ENCODE results near the gene EPHB3. TPM values are rescaled to one million over a fixed set of nuclear protein-coding genes. Genes with fewer than 3 reads are reported as not detected.

The EPHB3 gene
- total and polyA plus RNA-seq, 4 donors = 0.50 to 9.0 (median 3.4) TPM

DNA sequence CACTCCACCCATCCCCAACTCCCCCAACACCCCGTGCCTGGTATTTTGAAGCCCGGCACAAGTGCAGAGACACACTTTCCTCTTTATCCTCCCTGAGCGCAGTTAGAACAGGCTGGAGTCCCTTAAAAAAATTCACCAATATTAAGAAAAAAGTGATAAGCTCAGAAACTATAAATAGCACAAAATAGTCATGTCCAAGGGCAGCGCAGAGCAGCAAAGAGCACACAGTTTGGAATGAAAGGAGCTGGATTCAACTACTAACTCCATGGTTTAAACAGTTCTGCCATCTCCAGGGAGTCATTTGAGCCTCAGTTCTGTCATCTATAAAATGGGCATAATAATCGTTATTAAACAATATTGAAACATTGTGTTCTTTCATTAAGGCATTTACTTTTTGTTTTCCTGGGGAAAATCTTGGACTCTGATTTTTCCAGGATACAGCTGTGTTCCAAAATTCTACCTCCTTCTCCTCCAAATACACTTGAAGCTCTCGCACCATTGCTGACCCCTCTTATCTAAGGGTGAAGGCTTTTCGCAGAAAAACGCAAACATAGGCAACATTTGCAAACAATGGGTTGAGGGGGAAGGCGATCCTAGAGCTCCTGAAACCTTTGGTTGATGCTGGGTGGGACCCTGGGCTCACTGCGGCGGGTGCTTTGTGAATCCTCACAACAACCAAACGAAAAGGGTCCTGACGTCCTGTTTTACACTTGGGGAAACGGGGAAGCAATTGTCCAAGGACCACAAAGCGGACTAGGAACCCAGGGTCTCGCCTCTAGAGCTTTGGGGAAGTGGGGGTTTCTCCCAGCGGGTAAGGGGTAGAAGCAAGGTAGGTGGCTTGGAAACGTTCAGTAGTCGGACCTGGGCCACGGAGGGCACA is 41.8 kb downstream of the EPHB3 start:
- Histone ChIP-seq H3K36me3 (ENCODE audit: control insufficient read depth in 1 of 2, insufficient read depth in 2 of 2, low read length in 1 of 2) (no peaks in the 10 kb centered on the region), H3K9me3 (ENCODE audit: control insufficient read depth, low read length) (no peaks in the 10 kb centered on the region), H3K27ac (ENCODE audit: low read depth in 1 of 2, low read length in 2 of 2) (no peak overlapping the region), H3K4me3 (ENCODE audit: low read length in 2 of 2) (peak overlapping the region in 1 of 2 donors; percentile 29), H3K4me1 (ENCODE audit: control insufficient read depth in 1 of 2, insufficient read depth in 2 of 2, low read length in 2 of 2) (no peaks in the 10 kb centered on the region), H3K27me3 (ENCODE audit: control insufficient read depth in 1 of 2, insufficient read depth in 2 of 2, low read length in 1 of 2) (no peaks in the 10 kb centered on the region)
- WGBS, 2 donors = 40 to 55% methylated on average over 18 to 20 of the region's 20 CpGs
- intact Hi-C loops (cut with DNase I) = no loop called here
- ATAC-seq (ENCODE audit: low FRiP score) (peak; percentile 23), DNase-seq (no peak)

DNA sequence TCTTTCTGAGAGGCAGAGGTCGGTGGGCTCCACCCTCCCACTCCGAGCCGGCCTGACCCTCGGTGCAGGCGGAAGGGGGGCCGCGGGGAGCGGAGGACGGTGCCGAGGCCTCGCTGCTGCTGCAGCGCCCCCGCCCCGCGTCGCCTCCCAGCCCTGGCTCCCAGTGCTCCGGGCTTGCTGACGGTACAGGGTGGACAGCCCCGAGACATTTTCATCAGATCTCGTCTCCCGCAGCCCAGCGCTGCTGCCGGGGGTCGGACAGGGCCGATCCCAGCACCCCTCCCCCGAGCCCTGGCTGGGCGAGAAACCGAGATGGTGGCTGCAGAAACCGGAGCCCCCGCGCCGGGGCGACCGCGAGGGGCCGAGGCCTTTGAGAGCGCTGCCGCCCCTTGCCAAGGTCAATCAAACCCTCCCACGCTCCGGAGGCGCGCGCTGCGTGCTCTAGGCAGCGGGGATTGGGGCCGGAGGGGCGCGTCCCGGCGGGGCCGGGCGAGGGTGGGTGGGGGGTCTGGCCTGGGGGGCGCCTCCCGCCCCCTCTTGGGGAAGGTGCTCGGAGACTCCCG is 42.5 kb downstream of the EPHB3 start:
- peak; percentile 30 for ATAC-seq (ENCODE audit: low FRiP score)
- H3K9me3 ChIP-seq (ENCODE audit: control insufficient read depth, low read length) = no peaks in the 10 kb centered on the region
- WGBS, 2 donors = 1% methylated on average over 42 to 56 of the region's 56 CpGs
- H3K36me3 ChIP-seq (ENCODE audit: control insufficient read depth in 1 of 2, insufficient read depth in 2 of 2, low read length in 1 of 2) = no peaks in the 10 kb centered on the region
- peak overlapping the region in 1 of 2 donors; percentile 29 for H3K4me3 ChIP-seq (ENCODE audit: low read length in 2 of 2)
- no peak overlapping the region for H3K27ac ChIP-seq (ENCODE audit: low read depth in 1 of 2, low read length in 2 of 2)
- H3K27me3 ChIP-seq (ENCODE audit: control insufficient read depth in 1 of 2, insufficient read depth in 2 of 2, low read length in 1 of 2) = no peaks in the 10 kb centered on the region
- no peak for DNase-seq
- intact Hi-C loops (cut with DNase I) = no loop called here
- H3K4me1 ChIP-seq (ENCODE audit: control insufficient read depth in 1 of 2, insufficient read depth in 2 of 2, low read length in 2 of 2) = no peaks in the 10 kb centered on the region

DNA sequence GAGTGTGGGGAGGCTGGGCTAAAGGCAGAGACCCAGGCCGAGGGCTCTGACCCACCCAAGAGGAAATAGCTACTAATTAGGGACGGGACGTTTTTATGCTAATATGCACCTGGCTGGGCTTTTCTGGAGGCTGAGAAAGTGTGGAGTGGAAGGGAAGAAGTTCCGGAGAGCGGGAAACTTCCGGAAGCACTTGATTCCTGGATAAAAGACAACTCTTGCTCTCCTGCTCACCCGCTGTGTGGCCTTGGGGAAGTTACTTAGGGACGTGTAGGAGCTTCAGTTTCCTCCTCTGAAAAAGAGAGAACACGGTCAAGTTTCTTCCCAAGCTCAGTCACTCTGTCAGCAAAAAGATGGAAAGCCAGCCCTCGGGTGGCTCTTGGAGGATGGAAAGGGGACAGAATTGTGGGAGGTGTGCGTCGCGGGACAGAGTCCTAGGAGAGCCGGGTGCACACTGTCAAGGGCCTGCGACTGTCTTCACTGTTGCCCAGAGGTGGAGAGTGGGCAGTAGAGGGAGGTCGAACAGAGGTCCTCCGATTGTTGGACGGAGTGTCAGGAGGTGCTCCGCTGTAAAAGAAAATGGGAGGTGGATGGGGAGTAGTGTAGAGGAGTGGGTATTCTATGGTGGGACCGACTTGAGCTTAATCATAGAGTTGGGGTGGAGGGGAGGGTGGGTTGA is 43.2 kb downstream of the EPHB3 start:
- Histone ChIP-seq H3K4me3 (ENCODE audit: low read length in 2 of 2) (peak overlapping the region in 1 of 2 donors; percentile 29), H3K4me1 (ENCODE audit: control insufficient read depth in 1 of 2, insufficient read depth in 2 of 2, low read length in 2 of 2) (no peaks in the 10 kb centered on the region), H3K27me3 (ENCODE audit: control insufficient read depth in 1 of 2, insufficient read depth in 2 of 2, low read length in 1 of 2) (no peaks in the 10 kb centered on the region), H3K36me3 (ENCODE audit: control insufficient read depth in 1 of 2, insufficient read depth in 2 of 2, low read length in 1 of 2) (no peaks in the 10 kb centered on the region), H3K9me3 (ENCODE audit: control insufficient read depth, low read length) (no peaks in the 10 kb centered on the region), H3K27ac (ENCODE audit: low read depth in 1 of 2, low read length in 2 of 2) (no peak overlapping the region)
- 62 to 63% methylated on average over 20 of the region's 20 CpGs for WGBS, 2 donors
- ATAC-seq (ENCODE audit: low FRiP score) = no peak
- no peak for DNase-seq
- intact Hi-C loops (cut with DNase I) = no loop called here

DNA sequence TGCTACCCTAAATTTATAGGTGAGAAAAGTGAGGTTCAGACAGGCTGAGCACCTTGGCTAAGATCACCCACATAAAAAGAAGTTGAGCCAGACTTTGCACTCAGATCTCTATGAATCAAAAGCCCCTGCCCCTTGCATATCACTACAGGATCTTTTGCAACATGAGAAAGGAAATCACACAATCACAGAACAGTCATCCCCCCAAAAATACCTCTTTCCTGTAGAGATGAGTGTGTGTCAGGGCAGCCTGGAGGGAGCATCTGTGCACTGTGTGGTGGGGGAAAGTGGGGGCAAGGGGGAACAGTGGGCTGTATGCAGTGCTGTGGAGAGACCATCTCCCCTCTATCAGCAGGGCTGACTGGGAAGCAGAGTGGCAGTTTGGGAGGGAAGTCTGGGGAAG is 46.6 kb downstream of the EPHB3 start:
- Histone ChIP-seq H3K27me3 (ENCODE audit: control insufficient read depth in 1 of 2, insufficient read depth in 2 of 2, low read length in 1 of 2) (no peaks in the 10 kb centered on the region), H3K4me3 (ENCODE audit: low read length in 2 of 2) (no peak overlapping the region), H3K36me3 (ENCODE audit: control insufficient read depth in 1 of 2, insufficient read depth in 2 of 2, low read length in 1 of 2) (no peaks in the 10 kb centered on the region), H3K9me3 (ENCODE audit: control insufficient read depth, low read length) (no peaks in the 10 kb centered on the region), H3K27ac (ENCODE audit: low read depth in 1 of 2, low read length in 2 of 2) (no peak overlapping the region), H3K4me1 (ENCODE audit: control insufficient read depth in 1 of 2, insufficient read depth in 2 of 2, low read length in 2 of 2) (no peaks in the 10 kb centered on the region)
- ATAC-seq (ENCODE audit: low FRiP score) (no peak), DNase-seq (no peak)
- intact Hi-C loops (cut with DNase I) = no loop called here

DNA sequence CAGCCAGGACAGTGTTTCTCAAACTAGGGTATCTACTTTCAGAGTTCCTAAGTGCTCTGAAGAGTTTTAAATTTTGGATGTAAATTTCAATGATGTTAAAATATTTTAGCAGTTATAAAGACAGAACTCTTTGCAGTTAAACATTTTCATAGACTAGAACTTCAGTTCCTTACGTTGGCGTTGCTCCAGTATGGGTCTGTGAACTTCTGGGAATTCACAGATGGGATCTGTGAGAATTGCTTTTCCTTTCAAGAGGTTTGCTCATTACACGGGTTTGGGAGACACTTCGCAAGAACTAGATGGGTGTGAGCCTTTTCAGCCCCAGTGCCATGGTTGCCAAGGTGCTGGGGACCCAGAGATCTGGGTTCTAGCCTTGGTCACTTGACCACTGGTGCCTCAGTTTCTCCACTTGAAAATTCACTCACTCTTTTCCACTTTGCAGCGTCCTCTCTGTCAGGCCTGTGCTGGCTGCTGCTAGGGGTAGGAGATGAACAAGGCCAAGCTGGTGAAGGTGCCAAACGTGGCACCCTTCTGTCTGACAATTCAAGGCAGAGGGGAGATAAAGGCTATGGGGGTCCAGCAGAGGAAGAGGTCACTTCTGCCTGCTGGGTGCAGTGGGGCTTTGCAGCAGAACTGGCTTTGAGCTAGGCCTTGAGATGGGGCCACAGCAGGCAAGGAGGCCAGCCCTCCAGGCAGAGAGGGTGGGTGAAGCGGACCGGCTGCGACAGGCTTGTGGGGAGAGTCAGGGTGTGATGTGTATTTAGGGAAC is 48.1 kb downstream of the EPHB3 start:
- no peak for ATAC-seq (ENCODE audit: low FRiP score)
- Histone ChIP-seq H3K27me3 (ENCODE audit: control insufficient read depth in 1 of 2, insufficient read depth in 2 of 2, low read length in 1 of 2) (no peaks in the 10 kb centered on the region), H3K27ac (ENCODE audit: low read depth in 1 of 2, low read length in 2 of 2) (no peak overlapping the region), H3K4me1 (ENCODE audit: control insufficient read depth in 1 of 2, insufficient read depth in 2 of 2, low read length in 2 of 2) (no peaks in the 10 kb centered on the region), H3K9me3 (ENCODE audit: control insufficient read depth, low read length) (no peaks in the 10 kb centered on the region), H3K36me3 (ENCODE audit: control insufficient read depth in 1 of 2, insufficient read depth in 2 of 2, low read length in 1 of 2) (no peaks in the 10 kb centered on the region), H3K4me3 (ENCODE audit: low read length in 2 of 2) (no peak overlapping the region)
- 86 to 88% methylated on average over 9 of the region's 9 CpGs for WGBS, 2 donors
- intact Hi-C loops (cut with DNase I) = no loop called here
- DNase-seq = peak in 1 of 2 donors; percentile 13

DNA sequence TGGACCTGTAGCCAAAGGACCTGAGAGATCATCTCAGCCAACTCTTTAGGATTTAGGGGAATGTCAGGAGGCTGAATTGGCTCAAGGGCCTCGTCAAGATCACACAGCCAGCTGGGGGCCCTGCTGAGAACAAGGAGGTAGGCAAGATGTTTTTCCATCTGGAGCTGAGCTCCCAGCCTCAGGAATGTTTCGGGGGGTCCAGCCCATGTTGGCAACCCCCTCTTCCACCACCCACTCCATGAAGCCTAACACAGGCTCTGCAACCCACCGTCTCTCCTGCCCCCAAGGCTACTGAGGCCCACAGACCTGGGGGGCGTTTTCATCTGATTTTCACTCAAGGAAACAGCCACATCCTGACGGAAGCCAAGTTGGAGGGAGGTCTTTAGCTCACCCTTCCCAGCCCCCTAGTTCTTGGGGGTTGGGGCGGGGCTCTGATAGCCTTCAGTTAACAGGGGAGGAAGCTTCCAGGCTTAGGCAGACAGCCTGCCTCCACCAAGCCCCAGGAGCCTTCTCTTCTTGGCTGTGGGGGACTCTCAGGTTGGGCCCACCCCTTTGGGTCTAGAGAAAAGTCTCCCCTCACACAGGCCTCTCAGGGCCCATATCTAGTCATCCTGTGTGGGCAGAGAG is 48.8 kb downstream of the EPHB3 start:
- no peaks in the 10 kb centered on the region for H3K36me3 ChIP-seq (ENCODE audit: control insufficient read depth in 1 of 2, insufficient read depth in 2 of 2, low read length in 1 of 2)
- WGBS, 2 donors = 81 to 94% methylated on average over 6 of the region's 6 CpGs
- H3K27ac ChIP-seq (ENCODE audit: low read depth in 1 of 2, low read length in 2 of 2) = no peak overlapping the region
- H3K4me3 ChIP-seq (ENCODE audit: low read length in 2 of 2) = no peak overlapping the region
- no peaks in the 10 kb centered on the region for H3K9me3 ChIP-seq (ENCODE audit: control insufficient read depth, low read length)
- intact Hi-C loops (cut with DNase I) = no loop called here
- DNase-seq = peak in 1 of 2 donors; percentile 21
- H3K4me1 ChIP-seq (ENCODE audit: control insufficient read depth in 1 of 2, insufficient read depth in 2 of 2, low read length in 2 of 2) = no peaks in the 10 kb centered on the region
- H3K27me3 ChIP-seq (ENCODE audit: control insufficient read depth in 1 of 2, insufficient read depth in 2 of 2, low read length in 1 of 2) = no peaks in the 10 kb centered on the region
- ATAC-seq (ENCODE audit: low FRiP score) = no peak

DNA sequence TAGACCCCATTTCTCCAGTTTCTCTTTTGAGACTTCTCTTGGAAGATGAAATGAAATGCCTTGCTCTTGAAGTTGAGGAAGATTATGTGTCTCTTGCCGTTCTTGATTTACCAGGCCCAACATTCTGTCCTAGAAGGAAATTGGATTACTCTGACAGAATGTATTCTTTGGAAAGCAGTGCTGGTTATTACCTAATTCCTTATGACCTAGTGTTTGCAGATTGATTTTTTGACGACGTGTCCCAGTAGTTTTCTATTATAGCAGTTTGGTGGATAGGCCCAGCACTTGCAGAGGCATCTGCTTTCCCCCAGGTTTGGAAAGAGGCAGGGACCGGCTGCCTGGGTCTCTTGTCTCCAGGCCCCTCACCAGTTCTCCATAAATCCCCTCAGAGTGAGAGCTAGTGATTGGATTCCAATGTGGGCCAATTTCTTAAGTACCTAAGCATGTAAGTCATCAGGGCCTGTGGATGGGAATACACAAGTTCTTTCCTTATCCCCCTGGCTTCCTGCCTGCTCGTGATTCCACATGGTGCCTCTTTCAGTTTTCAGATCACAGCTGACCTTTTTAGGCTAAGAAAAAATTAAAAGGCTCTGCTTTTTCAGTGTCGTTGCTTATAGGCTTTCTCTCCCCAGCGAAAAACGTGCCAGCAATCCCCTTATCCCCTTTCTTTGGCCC is 50.2 kb downstream of the EPHB3 start:
- Histone ChIP-seq H3K9me3 (ENCODE audit: control insufficient read depth, low read length) (no peaks in the 10 kb centered on the region), H3K4me3 (ENCODE audit: low read length in 2 of 2) (no peak overlapping the region), H3K27ac (ENCODE audit: low read depth in 1 of 2, low read length in 2 of 2) (no peak overlapping the region), H3K36me3 (ENCODE audit: control insufficient read depth in 1 of 2, insufficient read depth in 2 of 2, low read length in 1 of 2) (no peaks in the 10 kb centered on the region), H3K27me3 (ENCODE audit: control insufficient read depth in 1 of 2, insufficient read depth in 2 of 2, low read length in 1 of 2) (no peaks in the 10 kb centered on the region), H3K4me1 (ENCODE audit: control insufficient read depth in 1 of 2, insufficient read depth in 2 of 2, low read length in 2 of 2) (no peaks in the 10 kb centered on the region)
- ATAC-seq (ENCODE audit: low FRiP score) (no peak), DNase-seq (no peak)
- intact Hi-C loops (cut with DNase I) = no loop called here
- WGBS, 2 donors = 68 to 79% methylated on average over 8 of the region's 8 CpGs

DNA sequence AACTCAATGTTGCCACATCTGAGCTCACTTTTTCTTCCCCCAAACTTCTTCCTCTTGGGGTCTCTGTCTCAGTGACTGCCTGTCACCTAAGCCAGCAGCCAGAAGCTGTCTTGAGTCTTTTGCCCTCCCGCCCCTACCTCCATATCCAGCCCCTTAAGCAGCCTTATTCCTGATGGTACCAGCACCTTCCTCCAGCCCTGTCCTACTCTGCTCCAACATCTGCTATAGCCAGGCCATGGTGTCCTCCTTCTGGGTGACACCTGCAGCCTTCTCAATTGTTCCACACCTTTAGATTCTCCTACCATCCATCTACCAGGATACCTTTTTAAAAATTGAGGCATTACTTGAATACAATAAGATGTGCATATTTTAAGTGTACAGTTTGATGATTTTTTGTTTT is 53.8 kb downstream of the EPHB3 start:
- Histone ChIP-seq H3K36me3 (ENCODE audit: control insufficient read depth in 1 of 2, insufficient read depth in 2 of 2, low read length in 1 of 2) (no peaks in the 10 kb centered on the region), H3K27ac (ENCODE audit: low read depth in 1 of 2, low read length in 2 of 2) (no peak overlapping the region), H3K4me1 (ENCODE audit: control insufficient read depth in 1 of 2, insufficient read depth in 2 of 2, low read length in 2 of 2) (no peaks in the 10 kb centered on the region), H3K4me3 (ENCODE audit: low read length in 2 of 2) (no peak overlapping the region), H3K27me3 (ENCODE audit: control insufficient read depth in 1 of 2, insufficient read depth in 2 of 2, low read length in 1 of 2) (no peaks in the 10 kb centered on the region), H3K9me3 (ENCODE audit: control insufficient read depth, low read length) (no peaks in the 10 kb centered on the region)
- ATAC-seq (ENCODE audit: low FRiP score) (no peak), DNase-seq (peak in 1 of 2 donors; percentile 1)
- WGBS, 2 donors = 90 to 100% methylated on average over 1 of the region's 1 CpG
- intact Hi-C loops (cut with DNase I) = no loop called here
